Activated CD4-positive, alpha-beta T cell treated with anti-CD3 and anti-CD28 coated beads for 1 hour (primary cell): ENCODE measurements around the gene IQGAP3.
"Not testable (repeated sequence)": the region's sequence is repeated elsewhere in the genome, so short reads cannot be mapped to it uniquely, and the experiment has no call there.

ENCODE experiments used
- DNase-seq: peaks from one replicate; pipeline ENCODE4 v3.0.0-alpha.2; 2020

Gene IQGAP3

GRCh38 chr1:156571261-156571852 is 1.0 kb downstream of the IQGAP3 start:
- DNase-seq = no peak

- no peak for DNase-seq
Measured at GRCh38 chr1:156566436-156566835, 5.9 kb downstream of the IQGAP3 start.

DNA sequence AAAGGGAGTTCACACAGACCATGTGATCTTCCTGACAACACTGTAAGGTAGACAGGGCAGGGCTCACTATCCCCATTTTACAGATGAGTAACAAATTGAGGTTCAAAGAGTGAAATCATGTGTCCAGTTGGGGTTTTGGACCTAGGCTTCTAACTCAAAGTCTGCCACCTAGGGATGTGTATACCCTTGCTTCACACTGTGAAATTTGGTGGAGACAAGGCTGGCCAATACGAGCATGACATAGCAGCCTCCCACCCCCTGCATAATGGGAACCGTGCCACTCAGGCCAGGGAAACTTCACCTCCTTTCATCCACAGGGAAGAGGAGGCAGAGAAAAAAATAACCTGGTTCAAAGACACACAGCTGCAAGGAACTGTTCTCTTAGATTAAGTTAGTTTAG is 6.8 kb downstream of the IQGAP3 start:
- DNase-seq = no peak

- DNase-seq = no peak
Measured at GRCh38 chr1:156560585-156561163, 11.7 kb downstream of the IQGAP3 start.

DNA sequence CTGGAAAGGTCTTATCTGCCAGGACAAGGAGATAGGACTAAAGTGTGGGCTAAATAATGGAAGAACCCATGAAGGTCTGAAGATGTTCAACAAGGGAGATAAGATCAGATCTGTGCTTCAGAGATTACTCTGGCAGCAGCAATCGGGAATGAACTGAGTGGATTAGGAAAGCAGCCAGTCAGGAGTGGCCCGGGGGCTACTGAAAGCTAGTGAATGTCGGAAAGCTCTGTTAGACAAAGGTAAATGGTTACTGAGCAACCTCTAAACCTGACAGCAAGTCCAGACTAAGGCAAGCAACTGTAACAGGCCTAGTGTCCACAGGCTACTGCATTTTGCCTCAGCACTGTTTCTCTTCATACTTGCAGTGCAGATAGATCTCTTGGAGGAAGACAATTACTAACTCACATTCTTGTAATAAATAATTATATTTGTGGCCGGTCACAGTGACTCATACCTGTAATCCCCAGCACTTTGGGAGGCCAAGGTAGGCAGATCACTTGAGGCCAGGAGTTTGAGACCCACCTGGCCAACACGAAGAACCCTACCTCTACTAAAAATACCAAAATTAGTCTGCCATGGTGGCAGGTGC is 12.5 kb downstream of the IQGAP3 start:
- DNase-seq = no peak

GRCh38 chr1:156559086-156559796 is 13.1 kb downstream of the IQGAP3 start:
- DNase-seq = no peak

DNA sequence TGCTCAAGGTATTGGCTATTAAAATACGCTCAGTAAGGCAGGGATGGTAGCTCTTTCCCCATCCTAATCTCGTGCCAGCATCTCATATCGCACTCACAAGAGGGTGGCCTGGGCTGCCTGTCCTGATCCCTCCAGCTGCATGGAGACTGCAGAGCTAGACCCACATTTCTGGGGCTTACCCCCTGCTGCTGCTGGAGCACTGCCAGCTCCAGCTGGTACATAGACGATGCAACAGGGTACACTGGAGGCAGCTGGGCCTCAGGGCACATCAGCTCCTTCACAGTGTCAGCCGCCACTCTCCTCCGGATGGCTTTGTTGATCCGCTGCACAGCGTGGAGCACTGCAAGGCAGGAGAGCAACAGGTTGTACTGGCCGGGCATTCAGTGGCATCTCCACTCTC is 16.0 kb downstream of the IQGAP3 start:
- no peak for DNase-seq

- DNase-seq = no peak
Measured at GRCh38 chr1:156555715-156556114, 16.6 kb downstream of the IQGAP3 start.

GRCh38 chr1:156554971-156555370 is 17.4 kb downstream of the IQGAP3 start:
- no peak for DNase-seq

DNA sequence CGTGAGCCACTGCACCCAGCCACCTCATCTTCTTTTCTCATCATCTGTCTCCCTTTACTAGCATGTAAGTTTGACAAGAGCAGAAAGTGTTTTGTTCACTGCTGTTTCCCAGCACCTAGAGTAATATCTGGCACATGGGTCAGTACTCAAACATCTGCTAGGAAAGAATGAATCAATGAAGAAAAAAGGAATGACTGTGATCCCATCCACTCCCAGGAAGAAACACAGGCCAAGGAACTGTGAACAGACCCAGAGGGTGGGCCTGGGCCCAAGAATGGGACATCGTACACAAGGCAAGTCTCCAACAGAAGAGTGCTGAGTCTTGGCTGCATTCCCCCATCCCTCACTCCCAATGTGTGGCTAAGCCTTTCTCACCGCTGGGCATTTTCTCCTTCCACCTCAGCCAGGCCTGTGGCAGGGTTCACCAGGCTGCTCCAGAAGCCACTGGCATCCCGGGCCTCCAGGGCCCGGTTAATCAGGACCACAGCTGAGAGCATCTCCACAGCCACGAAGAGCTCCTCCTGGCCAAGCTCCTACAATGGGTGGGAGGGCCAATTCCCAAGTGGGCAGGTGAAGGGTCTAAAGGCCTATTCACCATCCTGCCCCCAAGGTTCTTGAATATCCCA is 18.4 kb downstream of the IQGAP3 start:
- DNase-seq = no peak

- not testable (repeated sequence) for DNase-seq
Measured at GRCh38 chr1:156552937-156553336, 19.4 kb downstream of the IQGAP3 start.

DNA sequence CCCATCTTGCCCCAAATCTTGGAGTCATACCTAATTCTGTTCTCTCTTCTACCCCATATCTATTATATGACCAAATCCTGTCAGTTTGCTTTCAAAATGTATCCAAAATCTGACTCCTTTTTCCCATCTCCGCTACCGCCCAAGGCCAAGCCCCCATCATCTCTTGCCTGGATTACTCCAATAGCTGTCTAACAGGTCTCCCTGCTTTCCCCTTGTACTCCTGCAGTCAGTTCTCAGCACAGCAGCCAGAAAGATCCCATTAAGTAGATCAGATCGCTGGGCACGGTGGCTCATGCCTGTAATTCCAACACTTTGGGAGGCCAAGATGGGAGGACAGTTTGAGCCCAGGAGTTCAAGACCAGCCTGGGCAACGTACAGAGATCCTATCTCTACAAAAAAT is 19.8 kb downstream of the IQGAP3 start:
- no peak for DNase-seq

DNA sequence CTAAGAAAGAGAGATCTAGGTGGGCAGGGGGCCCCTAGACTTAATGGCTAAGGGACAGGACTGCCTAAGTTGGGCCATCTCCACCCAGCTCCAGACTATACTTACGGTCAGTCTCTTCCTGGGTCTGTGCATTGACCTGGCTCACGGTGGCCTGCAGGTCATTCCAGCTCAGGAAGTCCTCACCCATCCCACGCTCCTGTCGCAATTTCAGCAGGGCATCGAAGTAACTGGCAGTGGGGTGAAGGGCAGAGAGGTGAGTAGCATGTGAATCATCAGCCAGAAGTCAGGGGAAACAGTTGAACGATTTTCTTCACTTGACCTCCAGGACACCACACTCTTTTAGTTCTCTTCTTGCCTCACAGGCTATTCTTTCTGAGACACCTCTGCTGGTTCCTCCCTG is 20.5 kb downstream of the IQGAP3 start:
- DNase-seq = no peak

DNA sequence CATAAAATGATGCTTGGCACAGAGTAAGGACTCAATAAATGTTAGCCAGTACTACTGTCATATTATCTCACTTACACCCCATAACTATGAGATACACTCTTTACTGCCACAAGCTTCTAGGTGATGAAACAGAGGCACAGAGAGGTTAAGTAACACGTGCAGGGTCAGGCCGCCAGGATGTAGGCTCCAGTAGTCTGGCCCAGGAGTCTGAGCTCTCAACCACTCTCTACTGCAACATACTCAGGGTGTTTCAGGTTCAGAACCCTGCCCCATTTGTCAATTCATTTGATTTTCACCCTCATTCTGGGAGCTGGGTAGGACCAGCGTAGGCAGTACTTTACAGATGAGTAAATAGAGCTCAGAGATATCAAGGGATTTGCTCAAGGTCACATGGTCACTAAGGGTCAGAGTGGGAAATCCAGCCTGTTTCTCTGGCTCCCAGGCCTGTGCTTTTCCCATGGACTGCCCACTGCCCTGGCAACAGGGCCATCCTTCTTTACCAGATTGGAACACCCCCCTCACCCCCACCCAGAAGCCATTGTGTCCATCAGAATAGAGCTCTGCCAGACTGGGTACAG is 21.2 kb downstream of the IQGAP3 start:
- DNase-seq = no peak

GRCh38 chr1:156550346-156550745 is 22.0 kb downstream of the IQGAP3 start:
- no peak for DNase-seq

DNA sequence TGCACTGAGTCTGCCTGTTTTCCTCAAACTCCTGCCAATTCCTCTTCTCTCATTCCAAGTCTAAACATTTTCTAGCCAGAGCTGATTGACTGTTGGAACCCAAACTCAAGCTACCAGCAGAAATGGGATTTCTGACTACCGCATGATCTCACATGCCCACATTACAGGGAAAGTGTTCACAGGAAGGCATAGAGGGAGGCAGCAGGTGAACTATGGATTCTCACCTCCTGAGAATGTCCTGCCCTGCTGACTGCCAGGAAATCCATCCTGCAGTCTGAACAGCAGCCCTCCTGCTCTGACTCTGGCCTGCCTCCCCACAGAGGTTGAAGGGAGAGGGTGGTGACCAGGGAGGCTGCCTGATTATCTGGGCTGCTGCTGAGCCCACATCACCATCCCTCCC is 22.5 kb downstream of the IQGAP3 start:
- no peak for DNase-seq

GRCh38 chr1:156549390-156549789 is 23.0 kb downstream of the IQGAP3 start:
- no peak for DNase-seq

DNA sequence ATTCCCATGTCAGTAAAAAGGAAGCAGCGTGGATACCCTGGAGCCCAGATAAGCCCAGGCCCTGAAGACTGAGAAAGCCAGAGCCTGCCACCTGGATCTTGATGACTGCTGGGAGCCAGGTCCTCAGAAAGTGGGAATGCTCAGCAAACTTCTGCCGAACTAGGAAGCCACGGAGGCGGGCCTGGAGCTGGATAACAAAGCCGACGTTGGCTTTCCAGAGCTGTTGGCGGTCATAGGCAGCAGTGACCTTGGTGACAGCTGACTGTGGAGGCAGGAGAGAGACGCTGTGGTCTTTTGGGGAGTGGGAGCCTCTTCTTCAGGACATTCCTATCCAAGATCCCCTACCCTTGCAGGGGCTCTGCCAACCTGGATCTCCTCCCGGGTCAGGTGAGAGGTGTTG is 24.4 kb downstream of the IQGAP3 start:
- DNase-seq = no peak

GRCh38 chr1:156547434-156547833 is 24.9 kb downstream of the IQGAP3 start:
- DNase-seq = no peak

GRCh38 chr1:156546267-156546666 is 26.1 kb downstream of the IQGAP3 start:
- DNase-seq = no peak

DNA sequence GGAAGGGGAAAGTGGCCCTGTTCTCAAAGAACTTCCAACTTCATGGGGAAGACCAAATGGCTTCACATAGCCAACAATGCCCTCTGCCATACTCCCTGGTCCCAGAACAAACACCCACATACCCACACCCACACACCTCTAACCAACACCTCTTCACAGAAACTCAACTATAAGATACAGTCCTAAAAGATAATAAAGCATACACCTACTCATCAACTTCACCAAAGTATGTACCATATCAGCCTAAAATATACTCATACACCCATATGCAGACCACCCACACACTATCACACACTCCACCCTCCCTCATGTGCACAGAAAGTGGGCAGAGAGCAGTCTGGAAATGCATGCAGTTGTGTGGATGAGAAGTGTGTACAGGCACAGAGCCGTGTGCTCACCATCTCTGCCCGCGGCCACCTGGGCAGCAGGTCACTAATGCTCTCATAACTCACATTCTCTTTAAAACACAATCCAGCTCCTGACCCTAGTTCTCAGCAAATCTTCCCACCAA is 27.7 kb downstream of the IQGAP3 start:
- DNase-seq = no peak

- DNase-seq = no peak
Measured at GRCh38 chr1:156543066-156543465, 29.3 kb downstream of the IQGAP3 start.

GRCh38 chr1:156540955-156541354 is 31.4 kb downstream of the IQGAP3 start:
- no peak for DNase-seq
